Activated CD8-positive, alpha-beta T cell treated with anti-CD3 and anti-CD28 coated beads for 36 hours (primary cell): ENCODE data around the gene ASB10. TPM values are rescaled to one million over a fixed set of nuclear protein-coding genes. Genes with fewer than 3 reads are reported as not detected.

ENCODE experiments used
- ATAC-seq: fragments of 200-7000 bp; cut with Tn5 transposase; one replicate; pipeline ENCODE4 v1.10.0; 2021; ENCODE audit warnings: mild to moderate bottlenecking, moderate library complexity
- CTCF ChIA-PET: fragments of 350-600 bp; sonication (Branson Sonifier 250); formaldehyde crosslinking; loops from one replicate; lab custom pipeline; 2021; ENCODE audit warnings: antibody characterized with exemption; lab: Charles Lee
- POLR2A ChIA-PET: fragments of 350-600 bp; sonication (Branson Sonifier 250); formaldehyde crosslinking; loops from one replicate; lab custom pipeline; 2021; ENCODE audit warnings: antibody characterized with exemption; lab: Charles Lee
- DNase-seq: peaks from one replicate; pipeline ENCODE4 v3.0.0-alpha.2; 2020
- H3K27ac Mint-ChIP-seq: one replicate; pipeline ENCODE4 v1.8.0; 2021; ENCODE audit warnings: mild to moderate bottlenecking, mixed read lengths
- H3K27me3 Mint-ChIP-seq: one replicate; pipeline ENCODE4 v1.8.0; 2021; ENCODE audit warnings: mixed read lengths
- H3K36me3 Mint-ChIP-seq: one replicate; pipeline ENCODE4 v1.8.0; 2021; ENCODE audit warnings: low read depth, mixed read lengths
- H3K4me1 Mint-ChIP-seq: one replicate; pipeline ENCODE4 v1.8.0; 2021; ENCODE audit warnings: low read depth, mixed read lengths
- H3K4me3 Mint-ChIP-seq: one replicate; pipeline ENCODE4 v1.8.0; 2021; ENCODE audit warnings: mild to moderate bottlenecking, moderate library complexity, mixed read lengths
- H3K9me3 Mint-ChIP-seq: one replicate; pipeline ENCODE4 v1.8.0; 2021; ENCODE audit warnings: mixed read lengths
- CTCF ChIP-seq: fragments of 200-600 bp; IDR thresholded peaks from one replicate; pipeline ENCODE4 v1.8.0; 2022; ENCODE audit warnings: antibody characterized with exemption, mild to moderate bottlenecking
- intact Hi-C: fragments of 100-400 bp; cut with micrococcal nuclease; formaldehyde crosslinking; loops from one replicate; pipeline ENCODE4 v1.10.0; 2022
- total RNA-seq, 2 experiments: library from RNA; stranded (reverse); gene quantifications; one replicate each; pipeline ENCODE4 v1.2.3, GENCODE V29; 2021

ASB10 gene
- total RNA-seq, 2 experiments from 2014 or later: not detected

- ChIA-PET CTCF (no interaction called here), POLR2A (no interaction called here)
- H3K27ac Mint-ChIP-seq: no peak overlapping the region
- no peak for TF ChIP-seq CTCF
- no peak for DNase-seq
- H3K9me3 Mint-ChIP-seq: no peaks in the 10 kb centered on the region
- H3K27me3 Mint-ChIP-seq: no peaks in the 10 kb centered on the region
- no peak overlapping the region for H3K4me3 Mint-ChIP-seq
- H3K36me3 Mint-ChIP-seq: no peaks in the 10 kb centered on the region
- no peak for ATAC-seq
- no peaks in the 10 kb centered on the region for H3K4me1 Mint-ChIP-seq
- intact Hi-C loops: no loop called here
Measured at GRCh38 chr7:151189038-151189437, 2.0 kb upstream of the ASB10 start.

- TF ChIP-seq CTCF: no peak
- DNase-seq (no peak), ATAC-seq (no peak)
- intact Hi-C loops: no loop called here
- no peak overlapping the region for H3K27ac Mint-ChIP-seq
- H3K9me3 Mint-ChIP-seq: no peaks in the 10 kb centered on the region
- no peaks in the 10 kb centered on the region for H3K36me3 Mint-ChIP-seq
- POLR2A ChIA-PET: interaction anchor here (0.6 kb wide), 1 partner anchor 1388 kb away, joined by 3 read pairs; no protein-coding TSS in a partner anchor
- H3K27me3 Mint-ChIP-seq: no peaks in the 10 kb centered on the region
- H3K4me3 Mint-ChIP-seq: no peak overlapping the region
- CTCF ChIA-PET: interaction anchor here (0.8 to 1.3 kb wide), 2 partner anchors 22 to 56 kb away, joined by 3 read pairs; no protein-coding TSS in a partner anchor
- H3K4me1 Mint-ChIP-seq: no peaks in the 10 kb centered on the region
Measured at GRCh38 chr7:151188252-151188542, 1.1 kb upstream of the ASB10 start.

- ChIA-PET POLR2A (interaction anchor here (0.6 to 1.0 kb wide), 2 partner anchors 9 to 1387 kb away, joined by 3 read pairs; no protein-coding TSS in a partner anchor), CTCF (interaction anchor here (0.8 to 1.3 kb wide), 2 partner anchors 22 to 57 kb away, joined by 3 read pairs; no protein-coding TSS in a partner anchor)
- intact Hi-C loops: no loop called here
- Mint-ChIP-seq H3K9me3 (no peaks in the 10 kb centered on the region), H3K27ac (no peak overlapping the region), H3K36me3 (no peaks in the 10 kb centered on the region), H3K27me3 (no peaks in the 10 kb centered on the region), H3K4me1 (no peaks in the 10 kb centered on the region), H3K4me3 (no peak overlapping the region)
- ATAC-seq: no peak
- DNase-seq: no peak
- TF ChIP-seq CTCF: no peak
Measured at GRCh38 chr7:151187409-151188251, 580 bp upstream of the ASB10 start.

GRCh38 chr7:151185762-151186639 is 1.0 kb downstream of the ASB10 start:
- H3K4me3 Mint-ChIP-seq: no peak overlapping the region
- ATAC-seq: no peak
- no peaks in the 10 kb centered on the region for H3K36me3 Mint-ChIP-seq

More at GRCh38 chr7:151185762-151186639, 1.0 kb downstream of the ASB10 start:
- ChIA-PET CTCF (no interaction called here), POLR2A (no interaction called here)
- Mint-ChIP-seq H3K27ac (no peak overlapping the region), H3K9me3 (no peaks in the 10 kb centered on the region), H3K27me3 (peaks cover 2% of the 10 kb centered on the region), H3K4me1 (no peaks in the 10 kb centered on the region)
- no peak for TF ChIP-seq CTCF
- DNase-seq: no peak
- intact Hi-C loops: no loop called here
